Lung (tissue), 12 donors: ENCODE data around the gene CDH23. TPM values are rescaled to one million over a fixed set of nuclear protein-coding genes. Genes with fewer than 3 reads are reported as not detected.
A peak's percentile ranks its signal among the peaks of the same experiment; 100 is the strongest.

Experiments used
- ATAC-seq: fragments of 200-7000 bp; cut with Tn5 transposase; one replicate; pipeline ENCODE4 v1.9.1; 2020; ENCODE audit warnings: moderate number of reproducible peaks; ENCODE audit not compliant: insufficient read depth, low FRiP score
- DNase-seq, 3 donors: peaks; one replicate each; pipeline ENCODE4 v3.0.0-alpha.2; 2013 to 2017
- H3K27ac ChIP-seq, 2 donors: one replicate each; pipeline ENCODE4 v1.5.1; 2013; ENCODE audit warnings: mild to moderate bottlenecking in 2 of 2, moderate library complexity in 2 of 2, control low read depth in 1 of 2, inconsistent platforms in 1 of 2, low read depth in 1 of 2, low read length in 1 of 2
- H3K27me3 ChIP-seq, 3 donors: one replicate each; pipeline ENCODE4 v1.5.1; 2013; ENCODE audit warnings: low read length in 2 of 3; ENCODE audit not compliant: control insufficient read depth in 3 of 3, insufficient read depth in 3 of 3
- H3K36me3 ChIP-seq, 4 donors: one replicate each; pipeline ENCODE4 v1.5.1; 2013; ENCODE audit warnings: low read length in 4 of 4, mild to moderate bottlenecking in 1 of 4, moderate library complexity in 1 of 4; ENCODE audit not compliant: control insufficient read depth in 4 of 4, insufficient read depth in 4 of 4
- H3K4me1 ChIP-seq, 5 donors: one replicate each; pipeline ENCODE4 v1.5.1; 2013; ENCODE audit warnings: low read length in 5 of 5, mild to moderate bottlenecking in 2 of 5, moderate library complexity in 1 of 5; ENCODE audit not compliant: control insufficient read depth in 5 of 5, insufficient read depth in 5 of 5
- H3K4me3 ChIP-seq: one replicate; pipeline ENCODE4 v1.5.1; 2013; ENCODE audit warnings: mild to moderate bottlenecking, control low read depth, moderate library complexity
- H3K9ac ChIP-seq, 2 donors: one replicate each; pipeline ENCODE4 v1.5.1; 2013; ENCODE audit warnings: low read length in 2 of 2, control low read depth in 1 of 2; ENCODE audit not compliant: insufficient read depth in 1 of 2
- H3K9me3 ChIP-seq, 4 donors: one replicate each; pipeline ENCODE4 v1.5.1; 2013; ENCODE audit warnings: low read length in 3 of 4, mild to moderate bottlenecking in 1 of 4, moderate library complexity in 1 of 4; ENCODE audit not compliant: control insufficient read depth in 4 of 4, insufficient read depth in 3 of 4
- CTCF ChIP-seq: IDR thresholded peaks from 2 replicates; pipeline ENCODE4 v1.5.1; 2012; ENCODE audit warnings: mild to moderate bottlenecking; ENCODE audit errors: control extremely low read depth, extremely low read depth
- WGBS, 2 donors: extraction: QIAGEN DNeasy Blood & Tissue Kit; methylation state at CpG; one replicate each; pipeline ENCODE4 v1.1.7; 2013; 5-methylcytosine and 5-hydroxymethylcytosine counted together
- polyA plus RNA-seq, 2 donors: library from polyadenylated mRNA; stranded (reverse); fragments of 200-250 nt; gene quantifications; one replicate each; pipeline ENCODE4 v1.2.1, GENCODE V29; 2013
- total RNA-seq, 2 donors: library from RNA; depleted of rRNA in 1 of 2; stranded (reverse); fragments of >200 nt in 1 of 2; gene quantifications; one replicate each; pipeline ENCODE4 v1.2.1, GENCODE V29; 2014 to 2021
- donor health status: control.
- donor health status: control.
- donor health status: Bipolar disorder and iron deficiency.
- donor health status: healthy.
- donor health status: DM: yes; HTN: yes; CAD: no.

The CDH23 gene
- total and polyA plus RNA-seq, 4 donors = 4.5 to 29.5 (median 6.0) TPM

GRCh38 chr10:71770255-71770654 lies 373.5 kb downstream of the CDH23 start:
- Histone ChIP-seq H3K4me3 (no peak overlapping the region), H3K9ac (no peak overlapping the region), H3K27me3 (no peaks in the 10 kb centered on the region), H3K9me3 (peaks cover 0 to 2% (median 0%) of the 10 kb centered on the region in 4 donors), H3K36me3 (no peaks in the 10 kb centered on the region), H3K27ac (peak overlapping the region; percentile 91), H3K4me1 (peaks cover 4 to 55% (median 22%) of the 10 kb centered on the region in 5 donors)
- DNase-seq (no peak), ATAC-seq (no peak)
- 80 to 83% methylated on average over 3 of the region's 3 CpGs for WGBS, 2 donors
- no peak for TF ChIP-seq CTCF

GRCh38 chr10:71770789-71771188 lies 374.1 kb downstream of the CDH23 start:
- Histone ChIP-seq H3K36me3 (no peaks in the 10 kb centered on the region), H3K4me3 (no peak overlapping the region), H3K27ac (peak overlapping the region; percentile 91), H3K27me3 (peaks cover 0 to 2% (median 0%) of the 10 kb centered on the region in 3 donors), H3K4me1 (peaks cover 4 to 49% (median 22%) of the 10 kb centered on the region in 5 donors), H3K9ac (no peak overlapping the region), H3K9me3 (peaks cover 0 to 2% (median 0%) of the 10 kb centered on the region in 4 donors)
- TF ChIP-seq CTCF = no peak
- WGBS, 2 donors = 26 to 60% methylated on average over 3 of the region's 3 CpGs
- ATAC-seq = no peak
- no peak for DNase-seq

GRCh38 chr10:71771204-71771603 lies 374.5 kb downstream of the CDH23 start:
- H3K36me3 ChIP-seq = no peaks in the 10 kb centered on the region
- H3K4me1 ChIP-seq = peaks cover 4 to 49% (median 21%) of the 10 kb centered on the region in 5 donors
- no peak for DNase-seq
- H3K9ac ChIP-seq = no peak overlapping the region
- H3K9me3 ChIP-seq = peaks cover 0 to 2% (median 0%) of the 10 kb centered on the region in 4 donors
- 28 to 43% methylated on average over 2 of the region's 2 CpGs for WGBS, 2 donors
- ATAC-seq = no peak
- H3K27ac ChIP-seq = peak overlapping the region; percentile 91
- H3K4me3 ChIP-seq = no peak overlapping the region
- peaks cover 0 to 2% (median 0%) of the 10 kb centered on the region in 3 donors for H3K27me3 ChIP-seq
- TF ChIP-seq CTCF = no peak
